Lower leg skin (tissue), 3 donors: ENCODE results near the gene TOP3B.

Experiments
- CTCF ChIP-seq, 3 donors: fragments of 450-650 bp; IDR thresholded peaks; one replicate each; pipeline ENCODE4 v1.5.1; 2016; ENCODE audit warnings: antibody characterized with exemption in 3 of 3, mild to moderate bottlenecking in 3 of 3, moderate library complexity in 2 of 3
- POLR2A ChIP-seq, 2 donors: fragments of 450-650 bp; IDR thresholded peaks; one replicate each; pipeline ENCODE4 v1.6.1; 2016 to 2017; ENCODE audit warnings: antibody characterized with exemption in 2 of 2, mild to moderate bottlenecking in 1 of 2, moderate library complexity in 1 of 2

- TF ChIP-seq CTCF (IDR thresholded peaks at IDR 0.05) (no peak), POLR2A (IDR thresholded peaks at IDR 0.05) (no peak)
These were observed 45.4 kb downstream of the TOP3B start for GRCh38 chr22:21937041-21937820.
